ENCODE measurements around the gene ACAA2.
"Not testable (repeated sequence)": the region's sequence is repeated elsewhere in the genome, so short reads cannot be mapped to it uniquely, and the experiment has no call there.

ACAA2 gene

GRCh38 chr18:49815927-49816326 lies 2.6 kb upstream of the ACAA2 start:
- POLR2A ChIA-PET: no interaction called here
- CTCF ChIA-PET: no interaction called here
- TF ChIP-seq CTCF (IDR thresholded peaks at IDR 0.05; ENCODE audit: control extremely low read depth, extremely low read depth, low read depth, missing control alignments): no peak
- DNase-seq (ENCODE audit: extremely low spot score): no peak

DNA sequence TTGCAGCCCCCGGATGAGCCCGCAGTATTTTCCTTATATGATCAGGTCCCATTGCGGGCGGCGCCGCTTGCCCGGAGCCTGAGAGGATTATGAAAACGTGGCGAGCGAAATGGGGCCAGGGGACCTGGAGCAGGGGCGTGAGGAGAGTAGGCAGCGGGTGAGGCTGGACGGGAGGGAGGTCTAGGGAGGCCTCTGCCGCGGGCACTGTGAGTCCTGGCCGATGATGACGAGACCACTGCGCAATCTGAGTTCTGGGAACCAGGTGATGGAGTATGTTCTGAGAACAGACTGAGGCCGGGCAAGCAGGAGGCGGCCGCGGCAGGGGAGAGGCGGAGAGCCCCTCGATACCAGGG lies 790 bp upstream of the ACAA2 start:
- ChIA-PET CTCF (interaction anchor here (0.8 to 1.5 kb wide), 2 partner anchors 19 to 20 kb away, joined by 3 read pairs; no protein-coding TSS in a partner anchor), POLR2A (interaction anchor here (0.7 kb wide), 1 partner anchor 327 kb away, joined by 3 read pairs; the partner anchor contains the start of gene C18orf32)
- no peak for TF ChIP-seq CTCF (IDR thresholded peaks at IDR 0.05; ENCODE audit: control extremely low read depth, extremely low read depth, low read depth, missing control alignments)
- DNase-seq (ENCODE audit: extremely low spot score): no peak

DNA sequence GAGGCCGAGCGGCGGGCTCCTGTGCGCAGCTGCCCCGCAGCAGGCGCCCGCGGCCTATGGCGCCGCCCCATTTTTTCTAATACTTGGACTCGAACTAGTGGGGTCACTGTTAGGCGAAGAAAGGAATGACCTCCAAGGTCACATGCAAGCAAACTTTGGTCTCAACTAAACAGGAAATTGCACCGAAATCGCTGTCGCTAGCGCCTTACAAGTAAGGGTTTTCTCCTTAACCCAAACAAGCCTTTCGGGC lies 339 bp downstream of the ACAA2 start:
- CTCF ChIA-PET: interaction anchor here (1.7 kb wide), 1 partner anchor 28 kb away, joined by 3 read pairs; no protein-coding TSS in a partner anchor
- POLR2A ChIA-PET: no interaction called here
- no peak for TF ChIP-seq CTCF (IDR thresholded peaks at IDR 0.05; ENCODE audit: control extremely low read depth, extremely low read depth, low read depth, missing control alignments)
- peak; percentile 31 for DNase-seq (ENCODE audit: extremely low spot score)

DNA sequence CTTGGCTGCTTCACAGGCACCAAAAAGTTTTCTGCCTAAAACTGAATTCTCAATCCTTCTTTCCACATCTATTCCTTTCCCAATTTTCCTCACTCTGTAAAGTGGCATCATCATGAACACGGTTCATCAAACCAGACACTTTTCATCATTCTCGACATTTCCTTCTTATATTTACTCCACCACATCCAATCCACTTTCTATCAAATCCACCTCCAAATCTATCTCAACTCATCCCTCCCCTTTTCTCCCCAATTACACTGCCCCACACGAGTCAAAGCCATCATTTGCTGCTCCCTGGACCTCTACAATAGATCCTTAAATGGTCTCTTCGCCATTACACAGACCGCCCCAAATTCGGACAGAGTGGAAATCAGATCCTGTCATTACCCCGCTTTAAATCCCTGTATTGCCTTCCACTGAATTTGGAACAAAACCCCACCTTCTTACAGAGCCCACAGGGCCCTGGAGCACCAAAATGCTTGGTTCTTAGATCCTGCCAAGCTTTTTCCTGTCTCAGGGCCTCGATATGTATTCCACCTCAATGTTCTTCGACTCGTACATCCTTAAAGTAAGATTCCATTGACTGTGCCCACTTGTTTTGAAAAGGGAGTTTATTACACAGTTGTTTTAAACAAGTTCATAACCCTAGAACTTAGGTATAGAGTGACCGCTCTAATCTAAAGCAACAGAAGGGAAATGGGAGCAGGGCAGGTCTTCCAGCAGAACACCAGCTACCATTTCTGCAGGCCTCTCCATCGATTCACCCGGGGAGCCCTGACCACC lies 856 bp downstream of the ACAA2 start:
- no peak for TF ChIP-seq CTCF (IDR thresholded peaks at IDR 0.05; ENCODE audit: control extremely low read depth, extremely low read depth, low read depth, missing control alignments)
- DNase-seq (ENCODE audit: extremely low spot score): no peak
- ChIA-PET POLR2A (no interaction called here), CTCF (interaction anchor here (1.4 to 1.7 kb wide), 2 partner anchors 21 to 27 kb away, joined by 3 to 4 read pairs; no protein-coding TSS in a partner anchor)

GRCh38 chr18:49811151-49811938 lies 2.0 kb downstream of the ACAA2 start:
- CTCF ChIA-PET: interaction anchor here (1.4 to 1.7 kb wide), 3 partner anchors 20 to 301 kb away, joined by 3 to 4 read pairs (median 3); no protein-coding TSS in a partner anchor
- POLR2A ChIA-PET: no interaction called here
- TF ChIP-seq CTCF (IDR thresholded peaks at IDR 0.05; ENCODE audit: control extremely low read depth, extremely low read depth, low read depth, missing control alignments): no peak
- DNase-seq (ENCODE audit: extremely low spot score): no peak

- DNase-seq (ENCODE audit: extremely low spot score); CTCF ChIA-PET; POLR2A ChIA-PET: not testable (repeated sequence)
Observed at GRCh38 chr18:49808553-49809191, 4.7 kb downstream of the ACAA2 start.

DNA sequence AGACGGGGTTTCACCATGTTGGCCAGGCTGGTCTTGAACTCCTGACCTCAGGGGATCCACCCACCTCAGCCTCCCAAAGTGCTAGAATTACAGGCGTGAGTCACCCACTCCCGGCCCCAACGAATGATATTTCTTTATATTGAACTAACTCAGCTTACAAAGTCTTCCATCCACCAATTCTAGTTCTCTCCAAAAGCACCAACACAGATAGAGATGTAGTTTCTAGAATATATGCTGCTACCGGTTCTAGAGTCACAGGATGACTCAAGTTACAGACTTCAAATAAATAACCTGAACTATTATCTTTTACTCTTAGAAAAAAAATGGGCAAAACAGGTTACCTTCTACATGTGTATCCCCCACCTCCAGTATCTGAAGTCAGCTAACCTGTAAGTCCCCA lies 9.2 kb downstream of the ACAA2 start:
- ChIA-PET POLR2A (no interaction called here), CTCF (no interaction called here)
- no peak for TF ChIP-seq CTCF (IDR thresholded peaks at IDR 0.05; ENCODE audit: control extremely low read depth, extremely low read depth, low read depth, missing control alignments)
- no peak for DNase-seq (ENCODE audit: extremely low spot score)
